Suprapubic skin (tissue), 4 donors: ENCODE measurements around the gene WDR27. TPM values are rescaled to one million over a fixed set of nuclear protein-coding genes. Genes with fewer than 3 reads are reported as not detected.

Experiments
- DNase-seq, 2 donors: peaks; one replicate each; pipeline ENCODE4 v3.0.0-alpha.2; 2019; ENCODE audit warnings: low spot score in 2 of 2
- H3K27ac ChIP-seq: fragments of 200-600 bp; sonication (generic); one replicate; pipeline ENCODE4 v1.5.1; 2019
- H3K27me3 ChIP-seq: fragments of 200-600 bp; sonication (generic); one replicate; pipeline ENCODE4 v1.5.1; 2019
- H3K36me3 ChIP-seq: fragments of 200-600 bp; sonication (generic); one replicate; pipeline ENCODE4 v1.5.1; 2019
- H3K4me1 ChIP-seq: fragments of 200-600 bp; sonication (generic); one replicate; pipeline ENCODE4 v1.5.1; 2019
- H3K4me3 ChIP-seq: fragments of 200-600 bp; sonication (generic); one replicate; pipeline ENCODE4 v1.5.1; 2019; ENCODE audit warnings: mild to moderate bottlenecking
- H3K9me3 ChIP-seq: fragments of 200-600 bp; sonication (generic); one replicate; pipeline ENCODE4 v1.5.1; 2019
- EP300 ChIP-seq: sonication (generic); formaldehyde crosslinking; IDR thresholded peaks from one replicate; pipeline ENCODE4 v1.6.1; 2017; ENCODE audit warnings: antibody characterized with exemption
- POLR2A ChIP-seq, 2 donors: fragments of 450-650 bp; IDR thresholded peaks; one replicate each; pipeline ENCODE4 v1.6.1; 2017; ENCODE audit warnings: antibody characterized with exemption in 2 of 2, mild to moderate bottlenecking in 2 of 2, moderate library complexity in 2 of 2
- POLR2AphosphoS5 ChIP-seq, 3 donors: sonication (generic); formaldehyde crosslinking; IDR thresholded peaks; one replicate each; pipeline ENCODE4 v1.6.1; 2017; ENCODE audit warnings: antibody characterized with exemption in 3 of 3
- WGBS: methylation state at CpG from one replicate; pipeline ENCODE4 v1.1.5; 2018; 5-methylcytosine and 5-hydroxymethylcytosine counted together
- total RNA-seq, 4 donors: library from RNA; depleted of rRNA; stranded (reverse); fragments of >200 nt; gene quantifications; one replicate each; pipeline ENCODE4 v1.1.0, GENCODE V29; 2016
- TF ChIP-seq, protein P1 (sequence below), 2 donors: fragments of 200-600 bp in 1 of 2; fragments of 450-650 bp in 1 of 2; sonication (generic) in 1 of 2; IDR thresholded peaks; one replicate each; pipeline ENCODE4 v1.5.1; 2016 to 2019; ENCODE audit warnings: antibody characterized with exemption in 2 of 2, mild to moderate bottlenecking in 1 of 2, moderate library complexity in 1 of 2

The WDR27 gene
- total RNA-seq, 4 donors from 2014 or later, result 17.3 to 59.4 (median 26.6) TPM

- H3K27ac ChIP-seq, result peak overlapping the region; percentile 88
- no peaks in the 10 kb centered on the region for H3K27me3 ChIP-seq
- no peaks in the 10 kb centered on the region for H3K9me3 ChIP-seq
- H3K36me3 ChIP-seq, result no peaks in the 10 kb centered on the region
- 43% methylated on average over 36 of the region's 36 CpGs for WGBS
- DNase-seq, result peak; percentile 89 to 92
- H3K4me1 ChIP-seq, result peaks cover 39% of the 10 kb centered on the region
- H3K4me3 ChIP-seq, result peak overlapping the region; percentile 36
- TF ChIP-seq POLR2AphosphoS5 (IDR thresholded peaks at IDR 0.05) (peak; percentile 37 to 76 (median 73)), POLR2A (IDR thresholded peaks at IDR 0.05) (peak in 1 of 2 donors; percentile 61)
- TF ChIP-seq, protein P1, sequence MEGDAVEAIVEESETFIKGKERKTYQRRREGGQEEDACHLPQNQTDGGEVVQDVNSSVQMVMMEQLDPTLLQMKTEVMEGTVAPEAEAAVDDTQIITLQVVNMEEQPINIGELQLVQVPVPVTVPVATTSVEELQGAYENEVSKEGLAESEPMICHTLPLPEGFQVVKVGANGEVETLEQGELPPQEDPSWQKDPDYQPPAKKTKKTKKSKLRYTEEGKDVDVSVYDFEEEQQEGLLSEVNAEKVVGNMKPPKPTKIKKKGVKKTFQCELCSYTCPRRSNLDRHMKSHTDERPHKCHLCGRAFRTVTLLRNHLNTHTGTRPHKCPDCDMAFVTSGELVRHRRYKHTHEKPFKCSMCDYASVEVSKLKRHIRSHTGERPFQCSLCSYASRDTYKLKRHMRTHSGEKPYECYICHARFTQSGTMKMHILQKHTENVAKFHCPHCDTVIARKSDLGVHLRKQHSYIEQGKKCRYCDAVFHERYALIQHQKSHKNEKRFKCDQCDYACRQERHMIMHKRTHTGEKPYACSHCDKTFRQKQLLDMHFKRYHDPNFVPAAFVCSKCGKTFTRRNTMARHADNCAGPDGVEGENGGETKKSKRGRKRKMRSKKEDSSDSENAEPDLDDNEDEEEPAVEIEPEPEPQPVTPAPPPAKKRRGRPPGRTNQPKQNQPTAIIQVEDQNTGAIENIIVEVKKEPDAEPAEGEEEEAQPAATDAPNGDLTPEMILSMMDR (IDR thresholded peaks at IDR 0.05), result no peak
Measured at GRCh38 chr6:169452117-169452868, 249.5 kb downstream of the WDR27 start.

DNA sequence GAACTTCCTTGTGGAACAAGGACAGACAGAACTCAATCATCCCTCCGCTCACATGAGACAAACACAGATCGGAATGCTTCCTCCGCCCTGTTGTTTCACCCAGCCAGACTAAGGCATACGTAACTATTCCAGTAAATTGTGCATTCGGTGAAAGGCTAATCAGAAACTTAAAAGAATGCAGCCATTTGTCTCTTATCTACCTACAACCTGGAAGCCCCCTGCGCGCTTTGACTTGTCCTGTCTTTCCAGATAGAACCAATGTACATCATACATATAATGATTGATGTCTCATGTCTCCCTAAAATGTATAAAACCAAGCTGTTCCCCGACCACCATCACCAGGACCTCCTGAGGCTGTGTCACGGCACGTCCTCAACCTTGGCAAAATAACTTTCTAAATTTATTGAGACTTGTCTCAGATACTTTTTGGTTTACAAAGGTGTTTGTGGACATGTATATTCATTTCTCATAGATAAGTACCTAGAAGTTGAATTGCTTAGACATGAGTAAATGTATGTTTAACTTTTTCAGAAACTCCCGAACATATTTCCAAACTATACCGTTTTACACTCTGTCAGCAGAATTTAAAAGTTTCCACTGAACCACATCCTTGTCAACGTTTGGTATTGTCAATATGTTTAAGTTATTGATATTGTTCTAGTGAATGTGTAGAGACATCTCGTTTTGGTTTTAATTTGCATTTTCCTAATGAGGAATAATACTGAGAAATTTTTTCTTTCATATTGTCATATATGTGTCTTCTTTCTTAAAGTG, 250.6 kb downstream of the WDR27 start:
- Histone ChIP-seq H3K4me3 (peak overlapping the region; percentile 36), H3K9me3 (no peaks in the 10 kb centered on the region), H3K4me1 (peaks cover 39% of the 10 kb centered on the region), H3K27me3 (no peaks in the 10 kb centered on the region), H3K36me3 (no peaks in the 10 kb centered on the region), H3K27ac (peak overlapping the region; percentile 88)
- DNase-seq, result no peak
- 43% methylated on average over 14 of the region's 14 CpGs for WGBS
- no peak for TF ChIP-seq EP300
- TF ChIP-seq POLR2A (IDR thresholded peaks at IDR 0.05), result no peak
- TF ChIP-seq, protein P1 (IDR thresholded peaks at IDR 0.05), result no peak
- TF ChIP-seq POLR2AphosphoS5 (IDR thresholded peaks at IDR 0.05), result no peak

DNA sequence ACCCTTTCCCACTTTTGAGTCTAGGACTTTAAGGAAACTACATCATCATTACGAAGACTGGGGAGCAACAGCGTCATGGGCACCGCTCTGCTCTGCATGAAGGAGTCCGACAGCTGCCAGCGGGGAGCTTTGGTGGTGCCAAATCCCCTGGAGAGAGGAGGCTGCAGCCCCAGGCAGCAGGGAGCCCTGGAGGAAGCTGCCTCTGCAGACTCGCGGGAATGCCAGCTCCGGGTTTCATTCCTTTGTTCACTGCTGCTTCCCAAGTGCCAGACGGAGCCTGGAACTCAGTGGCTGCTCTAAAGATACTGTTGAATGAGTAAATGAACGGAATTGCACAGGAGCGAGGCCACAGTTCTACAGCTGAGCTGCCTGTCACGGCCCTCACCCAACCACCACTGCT, 251.7 kb downstream of the WDR27 start:
- peak overlapping the region; percentile 88 for H3K27ac ChIP-seq

DNA sequence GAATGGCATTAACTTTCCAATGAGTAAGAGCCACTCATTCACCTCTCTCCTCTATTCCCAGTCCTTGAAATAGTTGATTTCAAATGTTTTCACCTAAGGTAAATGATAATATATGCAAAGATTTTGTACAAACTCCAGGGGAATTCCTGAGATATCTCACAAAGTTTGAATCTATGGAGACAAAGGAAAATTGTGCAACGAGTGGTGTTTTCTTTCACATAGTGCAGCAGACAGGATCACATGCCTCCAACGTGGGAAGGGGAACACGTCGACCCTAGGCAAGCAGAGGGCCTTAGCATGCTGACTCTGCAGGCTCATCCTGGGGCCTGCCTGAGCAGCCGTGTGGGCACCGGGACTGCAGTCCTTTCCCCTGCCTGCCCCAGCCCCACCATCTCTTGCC, 252.6 kb downstream of the WDR27 start:
- WGBS, result 57% methylated on average over 6 of the region's 6 CpGs
- DNase-seq, result no peak
- TF ChIP-seq, protein P1 (IDR thresholded peaks at IDR 0.05), result no peak
- TF ChIP-seq POLR2AphosphoS5 (IDR thresholded peaks at IDR 0.05) (no peak), EP300 (no peak), POLR2A (IDR thresholded peaks at IDR 0.05) (no peak)
- Histone ChIP-seq H3K4me1 (peaks cover 39% of the 10 kb centered on the region), H3K4me3 (no peak overlapping the region), H3K27ac (no peak overlapping the region), H3K9me3 (no peaks in the 10 kb centered on the region), H3K36me3 (no peaks in the 10 kb centered on the region), H3K27me3 (no peaks in the 10 kb centered on the region)

More for the DNA sequence above, 251.7 kb downstream of the WDR27 start:
- 52% methylated on average over 10 of the region's 12 CpGs for WGBS
- Histone ChIP-seq H3K9me3 (no peaks in the 10 kb centered on the region), H3K4me1 (peaks cover 45% of the 10 kb centered on the region), H3K27me3 (no peaks in the 10 kb centered on the region), H3K36me3 (no peaks in the 10 kb centered on the region), H3K4me3 (peak overlapping the region; percentile 36)
- no peak for DNase-seq
- TF ChIP-seq, protein P1 (IDR thresholded peaks at IDR 0.05), result no peak
- TF ChIP-seq POLR2A (IDR thresholded peaks at IDR 0.05) (no peak), POLR2AphosphoS5 (IDR thresholded peaks at IDR 0.05) (no peak)
